CD4-positive, alpha-beta T cell (primary cell): Measurements from ENCODE around the gene ENPEP. TPM values are rescaled to one million over a fixed set of nuclear protein-coding genes. Genes with fewer than 3 reads are reported as not detected.

Experiments used
- ATAC-seq: fragments of 200-7000 bp; cut with Tn5 transposase; one replicate; pipeline ENCODE4 v1.10.0; 2022; ENCODE audit warnings: mild to moderate bottlenecking; ENCODE audit not compliant: poor library complexity
- CTCF ChIA-PET: fragments of 350-600 bp; sonication (Branson Sonifier 250); formaldehyde crosslinking; loops from one replicate; lab custom pipeline; 2021; ENCODE audit warnings: antibody characterized with exemption, inconsistent platforms; lab: Charles Lee
- POLR2A ChIA-PET: fragments of 350-600 bp; sonication (Branson Sonifier 250); formaldehyde crosslinking; loops from one replicate; lab custom pipeline; 2021; ENCODE audit warnings: antibody characterized with exemption, inconsistent platforms; lab: Charles Lee
- DNase-seq, 14 experiments: peaks; one replicate each; pipeline ENCODE4 v3.0.0-alpha.2; 2013 to 2020; ENCODE audit warnings: mixed read lengths in 2 of 14
- H3K27ac ChIP-seq, 2 donors: one replicate each; pipeline versions ENCODE4 v1.5.1 to v1.7.0; 2013; ENCODE audit warnings: low read length in 2 of 2, low read depth in 1 of 2, mild to moderate bottlenecking in 1 of 2
- H3K27me3 ChIP-seq, 2 experiments: 1 replicate in 1 of 2; 2 replicates in 1 of 2; pipeline versions ENCODE4 v1.6.1 to v1.7.0; 2013; ENCODE audit warnings: low read length in 2 of 2, control low read depth in 1 of 2, mild to moderate bottlenecking in 1 of 2, moderate library complexity in 1 of 2; ENCODE audit not compliant: insufficient read depth in 2 of 2, control insufficient read depth in 1 of 2
- H3K36me3 ChIP-seq: one replicate; pipeline ENCODE4 v1.6.1; 2013; ENCODE audit warnings: low read length, control low read depth; ENCODE audit not compliant: insufficient read depth
- H3K4me1 ChIP-seq: one replicate; pipeline ENCODE4 v1.6.1; 2013; ENCODE audit warnings: low read length, control low read depth; ENCODE audit not compliant: insufficient read depth
- H3K4me3 ChIP-seq: one replicate; pipeline ENCODE4 v1.5.1; 2013; ENCODE audit warnings: mild to moderate bottlenecking, low read length, moderate library complexity
- H3K9me3 ChIP-seq, 2 experiments: 1 replicate in 1 of 2; 2 replicates in 1 of 2; pipeline versions ENCODE4 v1.6.1 to v1.7.0; 2013; ENCODE audit warnings: low read length in 2 of 2, mild to moderate bottlenecking in 2 of 2, control low read depth in 1 of 2, moderate library complexity in 1 of 2; ENCODE audit not compliant: control insufficient read depth in 1 of 2, insufficient read depth in 1 of 2
- H3K27ac Mint-ChIP-seq: one replicate; pipeline ENCODE4 v1.8.0; 2020; ENCODE audit warnings: mixed read lengths
- H3K27me3 Mint-ChIP-seq: one replicate; pipeline ENCODE4 v1.8.0; 2021; ENCODE audit warnings: mixed read lengths
- H3K36me3 Mint-ChIP-seq: one replicate; pipeline ENCODE4 v1.8.0; 2021; ENCODE audit warnings: low read depth, mixed read lengths
- H3K4me1 Mint-ChIP-seq: one replicate; pipeline ENCODE4 v1.8.0; 2021; ENCODE audit warnings: low read depth, mixed read lengths
- H3K4me3 Mint-ChIP-seq: one replicate; pipeline ENCODE4 v1.8.0; 2020; ENCODE audit warnings: mild to moderate bottlenecking, mixed read lengths
- H3K9me3 Mint-ChIP-seq: one replicate; pipeline ENCODE4 v1.8.0; 2020; ENCODE audit warnings: mixed read lengths
- intact Hi-C, 2 experiments: fragments of 100-400 bp; cut with DNase I in 1 of 2; cut with micrococcal nuclease in 1 of 2; formaldehyde crosslinking; loops; one replicate each; pipeline versions ENCODE4 v1.15.1 to v1.9.0; 2023 to 2025; cut with DNase I, micrococcal nuclease
- total RNA-seq, 174 experiments: library from RNA in 2 of 174; stranded (reverse) in 2 of 174; gene quantifications; one replicate each; pipeline ENCODE4 v1.2.3 and lab custom pipeline; 2021 to 2026
- TF ChIP-seq, protein P1 (sequence below): fragments of 200-600 bp; IDR thresholded peaks from one replicate; pipeline ENCODE4 v1.8.0; 2022; ENCODE audit warnings: antibody characterized with exemption, mild to moderate bottlenecking

ENPEP gene
- total RNA-seq, 2 experiments from 2014 or later = not detected

DNA sequence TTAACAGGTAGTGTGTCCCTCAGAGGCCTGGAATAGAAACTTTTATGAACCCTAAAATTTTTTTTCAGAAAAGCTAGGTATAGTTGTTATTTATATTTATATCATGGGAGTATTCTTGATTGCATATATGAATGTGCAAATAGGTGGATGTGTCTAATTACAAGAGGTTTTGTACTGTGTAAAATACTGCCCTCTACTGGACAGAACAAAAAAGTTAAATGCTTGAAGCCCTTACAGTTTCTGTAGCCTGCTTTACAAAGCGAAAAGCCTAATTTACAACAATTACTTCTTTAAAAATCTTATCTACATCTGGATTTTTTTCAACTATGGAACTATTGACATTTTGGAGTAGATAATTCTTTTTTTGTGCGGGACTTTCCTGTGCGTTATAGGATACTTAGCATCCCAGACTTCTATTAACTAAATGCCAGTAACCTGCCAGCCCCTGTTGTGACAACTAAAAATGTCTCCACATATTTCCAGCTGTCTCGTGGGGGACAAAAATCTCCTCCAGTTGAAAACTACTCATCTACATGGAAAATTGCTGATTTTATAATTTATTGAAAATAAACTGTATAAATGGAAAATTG, 35.1 kb downstream of the ENPEP start:
- no peak overlapping the region for H3K4me3 ChIP-seq
- intact Hi-C loops = loop anchor here (1.0 to 5.0 kb wide), 3 partner anchors 461 to 1089 kb away; no protein-coding TSS in a partner anchor
- Mint-ChIP-seq H3K27ac (no peak overlapping the region), H3K9me3 (no peaks in the 10 kb centered on the region), H3K36me3 (no peaks in the 10 kb centered on the region), H3K4me3 (no peak overlapping the region), H3K4me1 (peaks cover 10% of the 10 kb centered on the region), H3K27me3 (no peaks in the 10 kb centered on the region)
- no peaks in the 10 kb centered on the region for H3K27me3 ChIP-seq
- H3K9me3 ChIP-seq = no peaks in the 10 kb centered on the region
- peaks cover 3% of the 10 kb centered on the region for H3K4me1 ChIP-seq
- DNase-seq = peak in 3 of 14 experiments; percentile 64 to 69 (median 69)
- CTCF ChIA-PET = interaction anchor here (0.7 to 1.4 kb wide), 6 partner anchors 8 to 514 kb away, joined by 3 to 6 read pairs (median 4); no protein-coding TSS in a partner anchor
- no peaks in the 10 kb centered on the region for H3K36me3 ChIP-seq
- no peak overlapping the region for H3K27ac ChIP-seq
- peak; percentile 56 for ATAC-seq
- POLR2A ChIA-PET = no interaction called here
- TF ChIP-seq, protein P1, sequence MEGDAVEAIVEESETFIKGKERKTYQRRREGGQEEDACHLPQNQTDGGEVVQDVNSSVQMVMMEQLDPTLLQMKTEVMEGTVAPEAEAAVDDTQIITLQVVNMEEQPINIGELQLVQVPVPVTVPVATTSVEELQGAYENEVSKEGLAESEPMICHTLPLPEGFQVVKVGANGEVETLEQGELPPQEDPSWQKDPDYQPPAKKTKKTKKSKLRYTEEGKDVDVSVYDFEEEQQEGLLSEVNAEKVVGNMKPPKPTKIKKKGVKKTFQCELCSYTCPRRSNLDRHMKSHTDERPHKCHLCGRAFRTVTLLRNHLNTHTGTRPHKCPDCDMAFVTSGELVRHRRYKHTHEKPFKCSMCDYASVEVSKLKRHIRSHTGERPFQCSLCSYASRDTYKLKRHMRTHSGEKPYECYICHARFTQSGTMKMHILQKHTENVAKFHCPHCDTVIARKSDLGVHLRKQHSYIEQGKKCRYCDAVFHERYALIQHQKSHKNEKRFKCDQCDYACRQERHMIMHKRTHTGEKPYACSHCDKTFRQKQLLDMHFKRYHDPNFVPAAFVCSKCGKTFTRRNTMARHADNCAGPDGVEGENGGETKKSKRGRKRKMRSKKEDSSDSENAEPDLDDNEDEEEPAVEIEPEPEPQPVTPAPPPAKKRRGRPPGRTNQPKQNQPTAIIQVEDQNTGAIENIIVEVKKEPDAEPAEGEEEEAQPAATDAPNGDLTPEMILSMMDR = peak; percentile 80

DNA sequence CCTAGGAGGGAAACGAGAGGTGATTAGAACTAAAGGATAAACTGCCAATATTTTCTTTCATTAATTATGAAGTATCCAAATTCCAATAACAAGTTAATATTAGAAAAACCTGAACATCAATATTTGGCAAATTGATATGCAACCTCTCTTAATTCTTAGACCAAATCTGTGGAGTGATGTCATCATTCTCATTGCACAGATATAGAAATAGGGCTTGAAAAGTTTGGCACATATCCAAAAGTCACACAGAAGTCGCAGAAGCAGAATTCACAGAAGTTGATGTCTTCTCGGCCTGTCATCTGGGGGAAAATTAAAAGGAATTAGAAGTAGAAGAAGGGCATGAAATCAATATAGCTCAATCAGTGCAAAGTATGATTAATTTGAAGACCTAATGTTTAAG, 36.9 kb downstream of the ENPEP start:
- ATAC-seq (no peak), DNase-seq (no peak)
- no peaks in the 10 kb centered on the region for H3K36me3 Mint-ChIP-seq
- H3K9me3 ChIP-seq = no peaks in the 10 kb centered on the region
- H3K4me1 Mint-ChIP-seq = peaks cover 10% of the 10 kb centered on the region
- TF ChIP-seq, protein P1 = no peak
- H3K27ac Mint-ChIP-seq = no peak overlapping the region
- H3K36me3 ChIP-seq = no peaks in the 10 kb centered on the region
- ChIA-PET POLR2A (no interaction called here), CTCF (interaction anchor here (0.6 kb wide), 1 partner anchor 519 kb away, joined by 3 read pairs; no protein-coding TSS in a partner anchor)
- H3K4me1 ChIP-seq = peaks cover 3% of the 10 kb centered on the region
- no peak overlapping the region for H3K4me3 Mint-ChIP-seq
- no peak overlapping the region for H3K4me3 ChIP-seq
- no peak overlapping the region for H3K27ac ChIP-seq
- intact Hi-C loops = loop anchor here in 1 of 2 experiments (2.0 to 5.0 kb wide), 2 partner anchors 464 to 1091 kb away; no protein-coding TSS in a partner anchor
- H3K27me3 Mint-ChIP-seq = no peaks in the 10 kb centered on the region
- no peaks in the 10 kb centered on the region for H3K27me3 ChIP-seq
- no peaks in the 10 kb centered on the region for H3K9me3 Mint-ChIP-seq

DNA sequence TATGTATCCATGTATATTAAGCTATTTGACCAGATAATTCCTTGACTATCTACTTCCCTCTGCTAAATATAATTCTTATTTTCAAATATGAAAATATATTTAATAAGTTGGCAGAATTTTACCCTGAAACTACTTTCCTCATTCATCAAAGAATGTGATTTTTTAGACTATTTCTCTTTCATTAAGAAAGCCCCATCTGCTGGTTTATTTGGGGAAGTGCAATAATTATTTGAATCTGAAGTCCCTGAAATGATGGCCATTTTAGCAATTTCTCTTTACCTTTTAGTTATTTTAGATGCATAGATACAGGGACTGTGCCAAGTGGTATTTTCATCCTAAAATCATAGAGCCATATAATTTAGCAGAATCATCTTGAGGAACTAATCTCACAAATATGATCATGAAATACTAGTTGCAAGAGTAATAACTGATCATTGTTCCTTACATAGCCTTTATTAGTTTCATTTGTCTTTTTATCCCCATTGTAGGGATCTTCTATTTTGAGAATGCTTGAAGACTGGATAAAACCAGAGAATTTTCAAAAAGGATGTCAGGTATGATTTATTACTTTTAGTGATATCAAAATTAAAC, 39.0 kb downstream of the ENPEP start:
- peaks cover 10% of the 10 kb centered on the region for H3K4me1 Mint-ChIP-seq
- H3K4me3 Mint-ChIP-seq = peak overlapping the region; percentile 91
- peaks cover under 1% of the 10 kb centered on the region for H3K27me3 Mint-ChIP-seq
- Histone ChIP-seq H3K4me3 (no peak overlapping the region), H3K4me1 (peaks cover 3% of the 10 kb centered on the region), H3K36me3 (no peaks in the 10 kb centered on the region), H3K27me3 (no peaks in the 10 kb centered on the region), H3K9me3 (no peaks in the 10 kb centered on the region), H3K27ac (no peak overlapping the region)
- POLR2A ChIA-PET = no interaction called here
- intact Hi-C loops = loop anchor here (1.0 to 5.0 kb wide), 4 partner anchors 303 to 1093 kb away; no protein-coding TSS in a partner anchor
- no peak for ATAC-seq
- TF ChIP-seq, protein P1 = peak; percentile 93
- no peak overlapping the region for H3K27ac Mint-ChIP-seq
- CTCF ChIA-PET = interaction anchor here (1.0 to 3.2 kb wide), 2 partner anchors 509 to 517 kb away, joined by 4 to 13 read pairs; no protein-coding TSS in a partner anchor
- no peaks in the 10 kb centered on the region for H3K36me3 Mint-ChIP-seq
- peak in 3 of 14 experiments; percentile 57 to 61 (median 58) for DNase-seq
- no peaks in the 10 kb centered on the region for H3K9me3 Mint-ChIP-seq
